ENCODE data around the gene GNE. TPM values are rescaled to one million over a fixed set of nuclear protein-coding genes. Genes with fewer than 3 reads are reported as not detected.

Gene GNE
- total and polyA plus RNA-seq, 10 of the 15 experiments (the other 5 are each of a cell fraction or from before 2014, with no cell fraction given) = 4.1 to 13.6 (median 10.7) TPM

GRCh38 chr9:36247356-36247755, 10.9 kb downstream of the GNE start:
- SMC1A ChIA-PET (ENCODE audit: uncharacterized antibody, unreplicated experiment) = interaction anchor here (1.6 to 4.5 kb wide), 2 partner anchors 10 to 81 kb away, joined by 5 to 32 read pairs; no protein-coding TSS in a partner anchor
- CTCF ChIA-PET = interaction anchor here (0.6 to 4.0 kb wide), 5 partner anchors 82 to 1908 kb away, joined by 4 to 60 read pairs (median 4); no protein-coding TSS in a partner anchor

More at GRCh38 chr9:36247356-36247755, 10.9 kb downstream of the GNE start:
- FAIRE-seq = no peak
- WGBS (ENCODE audit: insufficient coverage, insufficient replicate concordance, low lambda C conversion rate, missing lambda C conversion rate) = 96% methylated on average over 3 of the region's 3 CpGs
- TF ChIP-seq ZNF687 (IDR thresholded peaks at IDR 0.05) (no peak), YBX1 (IDR thresholded peaks at IDR 0.05) (no peak)
- intact Hi-C loops (cut with micrococcal nuclease; ENCODE audit: unreplicated experiment) = loop anchor here (5.0 kb wide), 2 partner anchors 310 to 480 kb away; no protein-coding TSS in a partner anchor
- no peak overlapping the region for H2AFZ ChIP-seq (ENCODE audit: control insufficient read depth, low read depth, low read length)
- no peak overlapping the region for H3K27ac ChIP-seq (ENCODE audit: control insufficient read depth, insufficient read depth)
- no peaks in the 10 kb centered on the region; the same call in 2 of the 3 replicates for H3K9me3 ChIP-seq (replicated peaks; ENCODE audit: control insufficient read depth, insufficient read depth, low read length)
- no peaks in the 10 kb centered on the region for H3K27me3 ChIP-seq (replicated peaks in 1 of 2; ENCODE audit: control insufficient read depth in 2 of 2, insufficient read depth in 2 of 2, low read length in 1 of 2)
- no peaks in the 10 kb centered on the region for H4K20me1 ChIP-seq (ENCODE audit: control insufficient read depth, insufficient read depth)
- H3K4me1 ChIP-seq (ENCODE audit: control insufficient read depth, insufficient read depth, low read length) = peaks cover 22% of the 10 kb centered on the region
- no peak overlapping the region for H3K9ac ChIP-seq (ENCODE audit: control insufficient read depth, insufficient read depth, low read length)
- ChIA-PET POLR2A (no interaction called here), RAD21 (ENCODE audit: unreplicated experiment) (interaction anchor here (0.8 to 3.8 kb wide), 2 partner anchors 81 to 154 kb away, joined by 3 to 27 read pairs; no protein-coding TSS in a partner anchor)
- H3K4me3 ChIP-seq = no peak overlapping the region
- no peak for ATAC-seq
- peaks cover 6% of the 10 kb centered on the region for H3K79me2 ChIP-seq (ENCODE audit: control insufficient read depth, insufficient read depth, low read length)
- DNase-seq (ENCODE audit: low read depth, low spot score) = no peak
- H3K4me2 ChIP-seq (ENCODE audit: control insufficient read depth, insufficient read depth) = no peak overlapping the region
- BruUV-seq (replicated peaks) = no TSS peak
- H3K36me3 ChIP-seq (ENCODE audit: control insufficient read depth in 2 of 2, insufficient read depth in 2 of 2, low read length in 1 of 2) = peaks cover 2 to 20% of the 10 kb centered on the region in 2 experiments; a peak in 3 of 4 replicates
- in situ Hi-C loops (cut with MboI) = no loop called here

Measured in GM12878 (cell line).